GM23338 (cell line): Measurements from ENCODE around the gene KRT33B. TPM values are rescaled to one million over a fixed set of nuclear protein-coding genes. Genes with fewer than 3 reads are reported as not detected.

Source experiments
- ATAC-seq: fragments of 200-7000 bp; cut with Tn5 transposase; 3 replicates; pipeline ENCODE4 v1.9.1; 2020
- DNase-seq: peaks from one replicate; pipeline ENCODE4 v3.0.0-alpha.2; 2015; ENCODE audit warnings: low spot score
- H2AFZ ChIP-seq: fragments of 200-600 bp; sonication (generic); 2 replicates; pipeline ENCODE4 v1.8.0; 2016; ENCODE audit warnings: antibody characterized with exemption, mild to moderate bottlenecking, moderate library complexity
- H3F3A ChIP-seq: fragments of 200-600 bp; sonication (generic); replicated peaks from 2 replicates; pipeline ENCODE4 v1.8.0; 2017; ENCODE audit warnings: antibody characterized with exemption, mixed run types, low read depth
- H3K27ac ChIP-seq: fragments of 200-600 bp; sonication (generic); 2 replicates; pipeline ENCODE4 v1.6.1; 2016; ENCODE audit warnings: low read depth
- H3K27me3 ChIP-seq: fragments of 200-600 bp; sonication (generic); 2 replicates; pipeline ENCODE4 v1.8.0; 2016; ENCODE audit warnings: mild to moderate bottlenecking, mixed run types, moderate library complexity; ENCODE audit not compliant: insufficient read depth
- H3K36me3 ChIP-seq: fragments of 200-600 bp; sonication (generic); 2 replicates; pipeline ENCODE4 v1.8.0; 2016; ENCODE audit warnings: mild to moderate bottlenecking; ENCODE audit not compliant: insufficient read depth
- H3K4me1 ChIP-seq: fragments of 200-600 bp; sonication (generic); 2 replicates; pipeline ENCODE4 v1.8.0; 2016; ENCODE audit warnings: mild to moderate bottlenecking, moderate library complexity; ENCODE audit not compliant: insufficient read depth
- H3K4me2 ChIP-seq: fragments of 200-600 bp; sonication (generic); 2 replicates; pipeline ENCODE4 v1.7.1; 2017; ENCODE audit warnings: mixed run types
- H3K4me3 ChIP-seq: fragments of 200-600 bp; sonication (generic); 2 replicates; pipeline ENCODE4 v1.6.1; 2016; ENCODE audit warnings: mixed run types
- H3K79me2 ChIP-seq: fragments of 200-600 bp; sonication (generic); replicated peaks from 2 replicates; pipeline ENCODE4 v1.8.0; 2017; ENCODE audit warnings: mild to moderate bottlenecking; ENCODE audit not compliant: insufficient read depth
- H3K9me2 ChIP-seq: fragments of 200-600 bp; sonication (generic); 2 replicates; pipeline ENCODE4 v1.8.0; 2017; ENCODE audit not compliant: insufficient read depth
- H4K20me1 ChIP-seq: fragments of 200-600 bp; sonication (generic); replicated peaks from 2 replicates; pipeline ENCODE4 v1.8.0; 2017; ENCODE audit warnings: mild to moderate bottlenecking; ENCODE audit not compliant: insufficient read depth
- H3K27ac Mint-ChIP-seq: 2 replicates; pipeline ENCODE4 v1.8.0; 2020; ENCODE audit warnings: inconsistent platforms, mild to moderate bottlenecking, moderate library complexity, mixed read lengths
- H3K27me3 Mint-ChIP-seq: 3 replicates; pipeline ENCODE4 v1.8.0; 2022; ENCODE audit warnings: low read depth, mild to moderate bottlenecking, moderate library complexity, mixed read lengths, inconsistent platforms; ENCODE audit not compliant: insufficient read depth, poor library complexity
- H3K36me3 Mint-ChIP-seq: 3 replicates; pipeline ENCODE4 v1.8.0; 2021; ENCODE audit warnings: low read depth, mild to moderate bottlenecking, inconsistent platforms, moderate library complexity, mixed read lengths
- H3K4me1 Mint-ChIP-seq: 3 replicates; pipeline ENCODE4 v1.8.0; 2020; ENCODE audit warnings: mild to moderate bottlenecking, inconsistent platforms, mixed read lengths
- H3K4me3 Mint-ChIP-seq: 3 replicates; pipeline ENCODE4 v1.8.0; 2021; ENCODE audit warnings: moderate library complexity, mild to moderate bottlenecking, inconsistent platforms, mixed read lengths
- H3K9me3 Mint-ChIP-seq: 3 replicates; pipeline ENCODE4 v1.8.0; 2020; ENCODE audit warnings: moderate library complexity, mild to moderate bottlenecking, inconsistent platforms, mixed read lengths
- CREB1 ChIP-seq: fragments of 250-450 bp; sonication (Bioruptor Pico); IDR thresholded peaks from 2 replicates; pipeline ENCODE4 v1.5.0; 2020; ENCODE audit warnings: low read depth, mild to moderate bottlenecking, moderate library complexity
- CTCF ChIP-seq, 2 experiments: fragments of 200-600 bp in 1 of 2; sonication (generic) in 1 of 2; conservative IDR thresholded peaks; 2 replicates each; pipeline versions ENCODE4 v1.5.1 to v1.6.1; 2016 to 2017; ENCODE audit warnings: antibody characterized with exemption in 2 of 2, low read depth in 2 of 2, mild to moderate bottlenecking in 2 of 2, moderate library complexity in 1 of 2
- ETS1 ChIP-seq: IDR thresholded peaks from 2 replicates; pipeline ENCODE4 v1.6.1; 2016; ENCODE audit warnings: antibody characterized with exemption
- EZH2 ChIP-seq: fragments of 200-600 bp; sonication (generic); IDR thresholded peaks from one replicate; pipeline ENCODE4 v1.8.0; 2017; ENCODE audit warnings: antibody characterized with exemption, mild to moderate bottlenecking, low read depth; ENCODE audit not compliant: unreplicated experiment
- JUNB ChIP-seq: IDR thresholded peaks from one replicate; pipeline ENCODE4 v1.6.1; 2016; ENCODE audit warnings: antibody characterized with exemption; ENCODE audit not compliant: unreplicated experiment
- NANOG ChIP-seq: IDR thresholded peaks from 2 replicates; pipeline ENCODE4 v1.6.1; 2016; ENCODE audit warnings: antibody characterized with exemption, borderline replicate concordance
- POLR2AphosphoS5 ChIP-seq: IDR thresholded peaks from 2 replicates; pipeline ENCODE4 v1.6.1; 2016; ENCODE audit warnings: antibody characterized with exemption, low read depth
- REST ChIP-seq: IDR thresholded peaks from one replicate; pipeline ENCODE4 v1.6.1; 2018; ENCODE audit warnings: antibody characterized with exemption; ENCODE audit not compliant: unreplicated experiment
- STAT1 ChIP-seq: IDR thresholded peaks from one replicate; pipeline ENCODE4 v1.6.1; 2016; ENCODE audit warnings: antibody characterized with exemption; ENCODE audit not compliant: unreplicated experiment
- ZNF114 ChIP-seq: fragments of 250-450 bp; sonication (Bioruptor Pico); IDR thresholded peaks from 2 replicates; pipeline ENCODE4 v1.5.0; 2020; ENCODE audit warnings: mild to moderate bottlenecking, moderate library complexity
- ZNF331 ChIP-seq: fragments of 250-450 bp; sonication (Bioruptor Pico); IDR thresholded peaks from 2 replicates; pipeline ENCODE4 v1.5.0; 2020; ENCODE audit warnings: low read depth, mild to moderate bottlenecking, moderate library complexity
- polyA plus RNA-seq: library from polyadenylated mRNA; unstranded; fragments of >200 nt; fragmentation: Nextera tagmentation; extraction: Ambion mirVana; gene quantifications from 2 replicates; pipeline ENCODE4 v1.2.1, GENCODE V29; 2016
- total RNA-seq: library from RNA; depleted of rRNA; stranded (reverse); fragments of >200 nt; shearing (Covaris generic); gene quantifications from 2 replicates; pipeline ENCODE4 v1.2.3, GENCODE V29; 2014

KRT33B gene
- total and polyA plus RNA-seq, 2 experiments from 2014 or later = not detected

- no peak for TF ChIP-seq POLR2AphosphoS5
- no peak for TF ChIP-seq CREB1 (CRISPR knock-in tag)
- no peak for TF ChIP-seq ETS1
- no peak for TF ChIP-seq CTCF (conservative IDR thresholded peaks at IDR 0.05; ENCODE audit: low read depth in 2 of 2)
- TF ChIP-seq JUNB = no peak
- no peak for TF ChIP-seq STAT1
- TF ChIP-seq ZNF114 (CRISPR knock-in tag) = no peak
These were observed 3.5 kb downstream of the KRT33B start (continued) for GRCh38 chr17:41366070-41366469.

- Histone ChIP-seq H3K4me3 (no peak overlapping the region), H4K20me1 (no peaks in the 10 kb centered on the region)
- TF ChIP-seq POLR2AphosphoS5 = no peak
- no peak for TF ChIP-seq REST
- TF ChIP-seq NANOG = no peak
- TF ChIP-seq ETS1 = no peak
- TF ChIP-seq ZNF331 (CRISPR knock-in tag) = no peak
- no peak for TF ChIP-seq EZH2
- TF ChIP-seq JUNB = no peak
- TF ChIP-seq CREB1 (CRISPR knock-in tag) = no peak
These were observed 5.7 kb downstream of the KRT33B start for GRCh38 chr17:41363881-41364280.

More at GRCh38 chr17:41363881-41364280, 5.7 kb downstream of the KRT33B start:
- Mint-ChIP-seq H3K27me3 (peaks cover 2% of the 10 kb centered on the region), H3K36me3 (no peaks in the 10 kb centered on the region), H3K27ac (no peak overlapping the region), H3K4me3 (no peak overlapping the region), H3K4me1 (no peaks in the 10 kb centered on the region), H3K9me3 (peaks cover 9% of the 10 kb centered on the region; the same call in 1 of the 3 replicates)
- Histone ChIP-seq H3K4me1 (no peaks in the 10 kb centered on the region), H3K79me2 (no peaks in the 10 kb centered on the region), H3K4me2 (no peak overlapping the region), H3K36me3 (no peaks in the 10 kb centered on the region), H2AFZ (no peak overlapping the region), H3K9me2 (no peaks in the 10 kb centered on the region), H3K27me3 (no peaks in the 10 kb centered on the region), H3F3A (no peaks in the 10 kb centered on the region), H3K27ac (no peak overlapping the region)
- DNase-seq (no peak), ATAC-seq (no peak)
